ENCODE measurements around the gene AP5Z1. TPM values are rescaled to one million over a fixed set of nuclear protein-coding genes. Genes with fewer than 3 reads are reported as not detected.
A peak's percentile ranks its signal among the peaks of the same experiment; 100 is the strongest.

The AP5Z1 gene
- total RNA-seq, 4 donors from 2014 or later: 13.0 to 33.9 (median 26.8) TPM

- H3K4me3 ChIP-seq: no peak overlapping the region
- no peaks in the 10 kb centered on the region for H3K9me3 ChIP-seq
- H3K4me1 ChIP-seq: peaks cover 0 to 6% (median 0%) of the 10 kb centered on the region in 3 donors
- H3K27ac ChIP-seq: no peak overlapping the region
- TF ChIP-seq EP300 (IDR thresholded peaks at IDR 0.05) (no peak), CTCF (IDR thresholded peaks at IDR 0.05) (no peak), POLR2AphosphoS5 (IDR thresholded peaks at IDR 0.05) (no peak), POLR2A (IDR thresholded peaks at IDR 0.05) (no peak)
- WGBS, 2 donors (ENCODE audit: low coverage in 1 of 2): 86 to 96% methylated on average over 3 to 4 of the region's 8 CpGs
- H3K27me3 ChIP-seq: peaks cover 56% of the 10 kb centered on the region
- no peak for ATAC-seq
- H3K36me3 ChIP-seq: peaks cover 0 to 4% of the 10 kb centered on the region in 2 donors
Observed at GRCh38 chr7:4805984-4806300, 30.5 kb downstream of the AP5Z1 start.

GRCh38 chr7:4806983-4807597, 31.7 kb downstream of the AP5Z1 start:
- no peak overlapping the region for H3K4me3 ChIP-seq
- H3K9me3 ChIP-seq: no peaks in the 10 kb centered on the region
- H3K4me1 ChIP-seq: peaks cover 0 to 6% (median 0%) of the 10 kb centered on the region in 3 donors
- peak overlapping the region in 1 of 4 donors; percentile 29 for H3K27ac ChIP-seq
- H3K36me3 ChIP-seq: peaks cover 0 to 4% of the 10 kb centered on the region in 2 donors
- 43 to 68% methylated on average over 4 to 12 of the region's 17 CpGs for WGBS, 2 donors (ENCODE audit: low coverage in 1 of 2)
- no peak for TF ChIP-seq POLR2A (IDR thresholded peaks at IDR 0.05)
- TF ChIP-seq CTCF (IDR thresholded peaks at IDR 0.05): no peak
- TF ChIP-seq EP300 (IDR thresholded peaks at IDR 0.05): no peak
- no peak for TF ChIP-seq POLR2AphosphoS5 (IDR thresholded peaks at IDR 0.05)
- peaks cover 56% of the 10 kb centered on the region for H3K27me3 ChIP-seq
- ATAC-seq: peak; percentile 32

- H3K36me3 ChIP-seq: peaks cover 0 to 7% of the 10 kb centered on the region in 2 donors
- peaks cover 0 to under 1% (median 0%) of the 10 kb centered on the region in 3 donors for H3K9me3 ChIP-seq
- TF ChIP-seq CTCF (IDR thresholded peaks at IDR 0.05) (no peak), POLR2A (IDR thresholded peaks at IDR 0.05) (no peak), EP300 (IDR thresholded peaks at IDR 0.05) (no peak), POLR2AphosphoS5 (IDR thresholded peaks at IDR 0.05) (no peak)
- H3K4me1 ChIP-seq: peaks cover 0 to 6% (median 0%) of the 10 kb centered on the region in 3 donors
- WGBS, 2 donors (ENCODE audit: low coverage in 1 of 2): 0% methylated on average over 1 of the region's 5 CpGs; no CpG with 5 or more reads in 1 of the 2 donors
- ATAC-seq: no peak
- H3K4me3 ChIP-seq: no peak overlapping the region
- peaks cover 56% of the 10 kb centered on the region for H3K27me3 ChIP-seq
- H3K27ac ChIP-seq: peak overlapping the region in 1 of 4 donors; percentile 29
Observed at GRCh38 chr7:4807598-4808016, 32.2 kb downstream of the AP5Z1 start.

GRCh38 chr7:4808026-4808425, 32.6 kb downstream of the AP5Z1 start:
- Histone ChIP-seq H3K27ac (peak overlapping the region in 1 of 4 donors; percentile 29), H3K36me3 (peaks cover 0 to 11% of the 10 kb centered on the region in 2 donors)
- no peak for ATAC-seq

More at GRCh38 chr7:4808026-4808425, 32.6 kb downstream of the AP5Z1 start:
- Histone ChIP-seq H3K27me3 (peaks cover 53% of the 10 kb centered on the region), H3K4me1 (peaks cover 0 to 6% (median 0%) of the 10 kb centered on the region in 3 donors), H3K9me3 (peaks cover 0 to 4% (median 0%) of the 10 kb centered on the region in 3 donors), H3K4me3 (no peak overlapping the region)
- WGBS, 2 donors (ENCODE audit: low coverage in 1 of 2): 46 to 58% methylated on average over 2 to 5 of the region's 5 CpGs
- no peak for TF ChIP-seq EP300 (IDR thresholded peaks at IDR 0.05)
- TF ChIP-seq POLR2A (IDR thresholded peaks at IDR 0.05): no peak
- no peak for TF ChIP-seq CTCF (IDR thresholded peaks at IDR 0.05)
- no peak for TF ChIP-seq POLR2AphosphoS5 (IDR thresholded peaks at IDR 0.05)

Measured in gastroesophageal sphincter (tissue), 4 donors.